Lower leg skin (tissue), 3 donors: Measurements from ENCODE around the gene CCDC127.

Experiments used
- CTCF ChIP-seq, 3 donors: fragments of 450-650 bp; IDR thresholded peaks; one replicate each; pipeline ENCODE4 v1.5.1; 2016; ENCODE audit warnings: antibody characterized with exemption in 3 of 3, mild to moderate bottlenecking in 3 of 3, moderate library complexity in 2 of 3
- POLR2A ChIP-seq, 2 donors: fragments of 450-650 bp; IDR thresholded peaks; one replicate each; pipeline ENCODE4 v1.6.1; 2016 to 2017; ENCODE audit warnings: antibody characterized with exemption in 2 of 2, mild to moderate bottlenecking in 1 of 2, moderate library complexity in 1 of 2

GRCh38 chr5:174876-175465 lies 43.0 kb downstream of the CCDC127 start:
- TF ChIP-seq CTCF (IDR thresholded peaks at IDR 0.05): no peak
- no peak for TF ChIP-seq POLR2A (IDR thresholded peaks at IDR 0.05)
